Measurements from ENCODE around the gene CNGB1. TPM values are rescaled to one million over a fixed set of nuclear protein-coding genes. Genes with fewer than 3 reads are reported as not detected.
A peak's percentile ranks its signal among the peaks of the same experiment; 100 is the strongest.

The CNGB1 gene
- total and polyA plus RNA-seq, 2 of the 13 experiments (the other 11 are each of a cell fraction or from before 2014, with no cell fraction given), result 0.02 to 0.15 TPM

DNA sequence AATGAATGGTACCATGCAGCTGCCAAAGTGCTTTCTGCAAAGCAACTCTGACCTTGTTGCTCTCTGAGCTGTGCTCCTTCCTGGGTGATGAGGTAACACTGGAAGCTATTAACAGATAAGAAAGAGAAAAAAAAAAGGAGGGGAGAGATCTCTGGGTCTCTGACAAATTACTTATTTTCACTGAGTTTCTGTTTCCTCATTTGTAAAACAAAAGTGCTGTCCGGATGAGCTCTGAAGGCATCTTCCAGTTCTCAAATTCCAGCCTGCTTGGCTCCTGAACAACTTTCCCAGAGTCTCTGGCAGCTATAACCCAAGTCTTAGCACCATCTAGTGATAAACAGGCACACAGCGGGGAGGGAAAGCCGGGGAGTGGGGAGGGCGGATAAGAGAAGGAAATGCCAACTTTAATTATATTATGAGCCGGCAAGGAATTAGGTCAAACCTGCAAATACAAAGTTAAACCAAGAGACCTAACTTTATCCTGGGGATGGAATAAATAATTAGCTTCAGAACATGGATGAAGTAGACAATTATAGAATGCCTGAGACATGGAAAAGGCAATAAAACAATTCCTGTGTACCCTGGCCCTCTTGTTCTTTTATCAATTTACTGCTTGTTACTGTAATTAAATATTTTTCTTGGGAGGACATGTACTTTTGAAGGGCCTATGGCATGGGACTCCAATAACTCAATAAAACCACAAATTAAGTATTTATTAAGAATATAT, 107.3 kb downstream of the CNGB1 start (continued):
- TF ChIP-seq, protein P1, sequence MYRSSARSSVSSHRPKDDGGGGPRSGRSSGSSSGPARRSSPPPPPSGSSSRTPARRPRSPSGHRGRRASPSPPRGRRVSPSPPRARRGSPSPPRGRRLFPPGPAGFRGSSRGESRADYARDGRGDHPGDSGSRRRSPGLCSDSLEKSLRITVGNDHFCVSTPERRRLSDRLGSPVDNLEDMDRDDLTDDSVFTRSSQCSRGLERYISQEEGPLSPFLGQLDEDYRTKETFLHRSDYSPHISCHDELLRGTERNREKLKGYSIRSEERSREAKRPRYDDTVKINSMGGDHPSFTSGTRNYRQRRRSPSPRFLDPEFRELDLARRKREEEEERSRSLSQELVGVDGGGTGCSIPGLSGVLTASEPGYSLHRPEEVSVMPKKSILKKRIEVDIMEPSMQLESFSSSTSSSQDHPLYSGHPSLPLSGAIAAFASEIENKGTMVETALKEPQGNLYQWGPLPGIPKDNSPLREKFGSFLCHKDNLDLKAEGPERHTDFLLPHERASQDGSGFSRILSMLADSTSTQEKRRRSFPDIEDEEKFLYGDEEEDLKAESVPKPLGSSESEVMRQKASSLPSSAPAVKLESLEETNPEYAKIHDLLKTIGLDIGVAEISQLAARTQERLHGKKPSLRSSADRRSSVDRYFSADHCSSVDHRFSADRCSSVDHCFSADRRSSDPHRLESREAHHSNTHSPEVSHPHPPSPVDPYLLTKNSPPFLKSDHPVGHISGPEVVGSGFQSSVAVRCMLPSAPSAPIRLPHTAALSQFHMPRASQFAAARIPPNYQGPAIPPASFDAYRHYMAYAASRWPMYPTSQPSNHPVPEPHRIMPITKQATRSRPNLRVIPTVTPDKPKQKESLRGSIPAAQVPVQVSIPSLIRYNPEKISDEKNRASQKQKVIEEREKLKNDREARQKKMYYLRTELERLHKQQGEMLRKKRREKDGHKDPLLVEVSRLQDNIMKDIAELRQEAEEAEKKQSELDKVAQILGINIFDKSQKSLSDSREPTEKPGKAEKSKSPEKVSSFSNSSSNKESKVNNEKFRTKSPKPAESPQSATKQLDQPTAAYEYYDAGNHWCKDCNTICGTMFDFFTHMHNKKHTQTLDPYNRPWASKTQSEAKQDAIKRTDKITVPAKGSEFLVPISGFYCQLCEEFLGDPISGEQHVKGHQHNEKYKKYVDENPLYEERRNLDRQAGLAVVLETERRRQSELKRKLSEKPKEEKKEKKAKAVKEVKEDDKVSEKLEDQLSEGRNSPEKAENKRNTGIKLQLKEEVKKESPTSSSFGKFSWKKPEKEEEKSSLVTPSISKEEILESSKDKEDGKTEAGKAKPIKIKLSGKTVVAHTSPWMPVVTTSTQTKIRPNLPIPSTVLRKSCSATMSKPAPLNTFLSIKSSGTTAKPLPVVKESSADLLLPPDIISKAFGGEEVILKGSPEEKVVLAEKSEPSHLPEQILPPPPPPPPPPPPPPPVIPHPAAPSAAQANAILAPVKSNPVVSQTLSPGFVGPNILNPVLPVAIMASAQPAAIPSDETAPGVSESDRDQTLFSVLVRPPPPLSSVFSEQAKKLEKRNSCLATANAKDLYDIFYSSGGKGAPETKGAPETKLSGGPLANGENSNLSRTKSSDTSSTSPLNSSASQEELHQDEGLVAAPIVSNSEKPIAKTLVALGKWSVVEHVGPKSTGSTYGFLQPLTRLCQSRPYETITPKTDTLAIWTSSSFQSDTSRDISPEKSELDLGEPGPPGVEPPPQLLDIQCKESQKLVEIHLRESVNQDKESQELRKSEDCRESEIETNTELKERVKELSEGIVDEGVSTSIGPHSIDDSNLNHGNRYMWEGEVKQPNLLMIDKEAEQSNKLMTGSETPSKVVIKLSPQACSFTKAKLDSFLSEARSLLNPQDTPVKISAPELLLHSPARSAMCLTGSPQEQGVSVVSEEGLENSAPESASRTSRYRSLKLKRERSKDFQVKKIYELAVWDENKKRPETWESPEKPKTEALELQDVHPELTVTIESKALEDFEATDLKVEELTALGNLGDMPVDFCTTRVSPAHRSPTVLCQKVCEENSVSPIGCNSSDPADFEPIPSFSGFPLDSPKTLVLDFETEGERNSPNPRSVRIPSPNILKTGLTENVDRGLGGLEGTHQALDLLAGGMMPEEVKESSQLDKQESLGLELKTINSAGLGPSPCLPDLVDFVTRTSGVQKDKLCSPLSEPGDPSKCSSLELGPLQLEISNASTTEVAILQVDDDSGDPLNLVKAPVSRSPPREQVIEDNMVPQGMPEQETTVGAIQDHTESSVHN (CRISPR knock-in tag; IDR thresholded peaks at IDR 0.05), result no peak
- TF ChIP-seq, protein P2, sequence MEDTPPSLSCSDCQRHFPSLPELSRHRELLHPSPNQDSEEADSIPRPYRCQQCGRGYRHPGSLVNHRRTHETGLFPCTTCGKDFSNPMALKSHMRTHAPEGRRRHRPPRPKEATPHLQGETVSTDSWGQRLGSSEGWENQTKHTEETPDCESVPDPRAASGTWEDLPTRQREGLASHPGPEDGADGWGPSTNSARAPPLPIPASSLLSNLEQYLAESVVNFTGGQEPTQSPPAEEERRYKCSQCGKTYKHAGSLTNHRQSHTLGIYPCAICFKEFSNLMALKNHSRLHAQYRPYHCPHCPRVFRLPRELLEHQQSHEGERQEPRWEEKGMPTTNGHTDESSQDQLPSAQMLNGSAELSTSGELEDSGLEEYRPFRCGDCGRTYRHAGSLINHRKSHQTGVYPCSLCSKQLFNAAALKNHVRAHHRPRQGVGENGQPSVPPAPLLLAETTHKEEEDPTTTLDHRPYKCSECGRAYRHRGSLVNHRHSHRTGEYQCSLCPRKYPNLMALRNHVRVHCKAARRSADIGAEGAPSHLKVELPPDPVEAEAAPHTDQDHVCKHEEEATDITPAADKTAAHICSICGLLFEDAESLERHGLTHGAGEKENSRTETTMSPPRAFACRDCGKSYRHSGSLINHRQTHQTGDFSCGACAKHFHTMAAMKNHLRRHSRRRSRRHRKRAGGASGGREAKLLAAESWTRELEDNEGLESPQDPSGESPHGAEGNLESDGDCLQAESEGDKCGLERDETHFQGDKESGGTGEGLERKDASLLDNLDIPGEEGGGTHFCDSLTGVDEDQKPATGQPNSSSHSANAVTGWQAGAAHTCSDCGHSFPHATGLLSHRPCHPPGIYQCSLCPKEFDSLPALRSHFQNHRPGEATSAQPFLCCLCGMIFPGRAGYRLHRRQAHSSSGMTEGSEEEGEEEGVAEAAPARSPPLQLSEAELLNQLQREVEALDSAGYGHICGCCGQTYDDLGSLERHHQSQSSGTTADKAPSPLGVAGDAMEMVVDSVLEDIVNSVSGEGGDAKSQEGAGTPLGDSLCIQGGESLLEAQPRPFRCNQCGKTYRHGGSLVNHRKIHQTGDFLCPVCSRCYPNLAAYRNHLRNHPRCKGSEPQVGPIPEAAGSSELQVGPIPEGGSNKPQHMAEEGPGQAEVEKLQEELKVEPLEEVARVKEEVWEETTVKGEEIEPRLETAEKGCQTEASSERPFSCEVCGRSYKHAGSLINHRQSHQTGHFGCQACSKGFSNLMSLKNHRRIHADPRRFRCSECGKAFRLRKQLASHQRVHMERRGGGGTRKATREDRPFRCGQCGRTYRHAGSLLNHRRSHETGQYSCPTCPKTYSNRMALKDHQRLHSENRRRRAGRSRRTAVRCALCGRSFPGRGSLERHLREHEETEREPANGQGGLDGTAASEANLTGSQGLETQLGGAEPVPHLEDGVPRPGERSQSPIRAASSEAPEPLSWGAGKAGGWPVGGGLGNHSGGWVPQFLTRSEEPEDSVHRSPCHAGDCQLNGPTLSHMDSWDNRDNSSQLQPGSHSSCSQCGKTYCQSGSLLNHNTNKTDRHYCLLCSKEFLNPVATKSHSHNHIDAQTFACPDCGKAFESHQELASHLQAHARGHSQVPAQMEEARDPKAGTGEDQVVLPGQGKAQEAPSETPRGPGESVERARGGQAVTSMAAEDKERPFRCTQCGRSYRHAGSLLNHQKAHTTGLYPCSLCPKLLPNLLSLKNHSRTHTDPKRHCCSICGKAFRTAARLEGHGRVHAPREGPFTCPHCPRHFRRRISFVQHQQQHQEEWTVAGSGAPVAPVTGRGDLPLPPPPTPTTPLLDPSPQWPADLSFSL (CRISPR knock-in tag; IDR thresholded peaks at IDR 0.05), result no peak
- TF ChIP-seq FOXA1 (IDR thresholded peaks at IDR 0.05), result no peak
- TF ChIP-seq FOXA1 (CRISPR knock-in tag; IDR thresholded peaks at IDR 0.05), result no peak
- TF ChIP-seq DNMT3B (CRISPR knock-in tag; conservative IDR thresholded peaks at IDR 0.05), result no peak
- peak; percentile 24; the same call in 1 of the 2 replicates for TF ChIP-seq FOXA3 (CRISPR knock-in tag; IDR thresholded peaks at IDR 0.05)
- TF ChIP-seq, protein P3, sequence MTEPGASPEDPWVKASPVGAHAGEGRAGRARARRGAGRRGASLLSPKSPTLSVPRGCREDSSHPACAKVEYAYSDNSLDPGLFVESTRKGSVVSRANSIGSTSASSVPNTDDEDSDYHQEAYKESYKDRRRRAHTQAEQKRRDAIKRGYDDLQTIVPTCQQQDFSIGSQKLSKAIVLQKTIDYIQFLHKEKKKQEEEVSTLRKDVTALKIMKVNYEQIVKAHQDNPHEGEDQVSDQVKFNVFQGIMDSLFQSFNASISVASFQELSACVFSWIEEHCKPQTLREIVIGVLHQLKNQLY (CRISPR knock-in tag; IDR thresholded peaks at IDR 0.05), result no peak
- TF ChIP-seq NFYC (CRISPR knock-in tag; IDR thresholded peaks at IDR 0.05), result no peak
- TF ChIP-seq ZNF331 (CRISPR knock-in tag; IDR thresholded peaks at IDR 0.05), result no peak
- peak; percentile 62; the same call in 1 of the 2 replicates for TF ChIP-seq ELF3 (CRISPR knock-in tag; IDR thresholded peaks at IDR 0.05)
- TF ChIP-seq ZSCAN25 (CRISPR knock-in tag; IDR thresholded peaks at IDR 0.05), result no peak
- no peak for TF ChIP-seq TBL1XR1 (IDR thresholded peaks at IDR 0.05; ENCODE audit: borderline replicate concordance, low read length, partially characterized antibody)
- TF ChIP-seq, protein P4, sequence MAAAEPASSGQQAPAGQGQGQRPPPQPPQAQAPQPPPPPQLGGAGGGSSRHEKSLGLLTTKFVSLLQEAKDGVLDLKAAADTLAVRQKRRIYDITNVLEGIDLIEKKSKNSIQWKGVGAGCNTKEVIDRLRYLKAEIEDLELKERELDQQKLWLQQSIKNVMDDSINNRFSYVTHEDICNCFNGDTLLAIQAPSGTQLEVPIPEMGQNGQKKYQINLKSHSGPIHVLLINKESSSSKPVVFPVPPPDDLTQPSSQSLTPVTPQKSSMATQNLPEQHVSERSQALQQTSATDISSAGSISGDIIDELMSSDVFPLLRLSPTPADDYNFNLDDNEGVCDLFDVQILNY (CRISPR knock-in tag; conservative IDR thresholded peaks at IDR 0.05), result no peak

Data from HepG2 (cell line).